H1 (cell line): ENCODE data around the gene SOX4. TPM values are rescaled to one million over a fixed set of nuclear protein-coding genes. Genes with fewer than 3 reads are reported as not detected.

Source experiments
- CTCF ChIA-PET: fragments of 300-600 bp; sonication (Branson Sonifier 250); formaldehyde crosslinking; loops from one replicate; lab custom pipeline; 2021; ENCODE audit not compliant: partially characterized antibody; lab: Charles Lee
- POLR2A ChIA-PET: fragments of 300-600 bp; sonication (Branson Sonifier 250); formaldehyde crosslinking; loops from one replicate; lab custom pipeline; 2021; ENCODE audit warnings: inconsistent platforms; ENCODE audit not compliant: partially characterized antibody; lab: Charles Lee
- DNase-seq, 2 experiments: peaks; one replicate each; pipeline versions ENCODE4 v3.0.0 to v3.0.0-alpha.2; 2010 to 2022; ENCODE audit warnings: low spot score in 2 of 2, low read depth in 1 of 2, mixed read lengths in 1 of 2
- FAIRE-seq: peaks from 2 replicates; lab custom pipeline; 2011; peaks lifted over from hg19 to GRCh38; lab: Jason Lieb, UNC
- H2AFZ ChIP-seq: 2 replicates; pipeline ENCODE4 v1.8.1; 2012; ENCODE audit warnings: low read length, inconsistent platforms
- H2AK5ac ChIP-seq: 2 replicates; pipeline ENCODE4 v1.6.1; 2013; ENCODE audit warnings: low read depth, low read length
- H2BK120ac ChIP-seq: replicated peaks from 2 replicates; pipeline ENCODE3; 2013; ENCODE audit warnings: low read depth, low read length, inconsistent platforms
- H2BK12ac ChIP-seq: 2 replicates; pipeline ENCODE4 v1.6.1; 2013; ENCODE audit warnings: low read depth, low read length
- H2BK15ac ChIP-seq: 2 replicates; pipeline ENCODE4 v1.6.1; 2013; ENCODE audit warnings: low read length
- H2BK20ac ChIP-seq: 2 replicates; pipeline ENCODE4 v1.6.1; 2013; ENCODE audit warnings: low read length
- H2BK5ac ChIP-seq: 2 replicates; pipeline ENCODE4 v1.6.1; 2013; ENCODE audit warnings: low read depth, low read length
- H3K14ac ChIP-seq: 2 replicates; pipeline ENCODE4 v1.6.1; 2013; ENCODE audit warnings: inconsistent platforms; ENCODE audit not compliant: insufficient read length
- H3K18ac ChIP-seq: 2 replicates; pipeline ENCODE4 v1.6.1; 2013; ENCODE audit warnings: low read length; ENCODE audit errors: extremely low read depth
- H3K23ac ChIP-seq: 2 replicates; pipeline ENCODE4 v1.6.1; 2013; ENCODE audit warnings: inconsistent platforms; ENCODE audit not compliant: insufficient read length
- H3K23me2 ChIP-seq: 2 replicates; pipeline ENCODE4 v1.6.1; 2013; ENCODE audit warnings: low read depth, low read length
- H3K27ac ChIP-seq: 2 replicates; pipeline ENCODE4 v1.6.1; 2011; ENCODE audit warnings: low read depth, low read length, inconsistent platforms
- H3K27me3 ChIP-seq, 4 experiments: replicated peaks in 1 of 4; 1 replicate in 1 of 4; 2 replicates in 3 of 4; pipeline versions ENCODE4 v1.6.1 to v1.8.1; 2011 to 2013; ENCODE audit warnings: low read length in 3 of 4, mild to moderate bottlenecking in 3 of 4, inconsistent platforms in 2 of 4, mixed read lengths in 2 of 4, moderate library complexity in 1 of 4; ENCODE audit not compliant: control insufficient read depth in 3 of 4, insufficient read depth in 3 of 4; ENCODE audit errors: extremely low read depth in 1 of 4
- H3K36me3 ChIP-seq, 4 experiments: 2 replicates each; pipeline versions ENCODE4 v1.6.1 to v1.8.1; 2011 to 2013; ENCODE audit warnings: mild to moderate bottlenecking in 4 of 4, low read length in 3 of 4, moderate library complexity in 2 of 4, control low read depth in 1 of 4, inconsistent platforms in 1 of 4; ENCODE audit not compliant: insufficient read depth in 4 of 4, control insufficient read depth in 2 of 4
- H3K4ac ChIP-seq: replicated peaks from 2 replicates; pipeline ENCODE3; 2013; ENCODE audit warnings: low read length, low read depth, mixed read lengths, inconsistent platforms; ENCODE audit not compliant: insufficient read length
- H3K4me1 ChIP-seq, 4 experiments: replicated peaks in 1 of 4; 1 replicate in 1 of 4; 2 replicates in 3 of 4; pipeline versions ENCODE4 v1.6.1 to v1.8.1; 2011 to 2013; ENCODE audit warnings: low read length in 3 of 4, inconsistent platforms in 2 of 4, mixed read lengths in 1 of 4; ENCODE audit not compliant: insufficient read depth in 4 of 4, control insufficient read depth in 3 of 4
- H3K4me2 ChIP-seq, 2 experiments: 2 replicates each; pipeline versions ENCODE4 v1.6.1 to v1.8.1; 2011 to 2013; ENCODE audit warnings: low read depth in 2 of 2, low read length in 2 of 2, control low read depth in 1 of 2, inconsistent platforms in 1 of 2, mild to moderate bottlenecking in 1 of 2; ENCODE audit not compliant: insufficient read depth in 1 of 2
- H3K4me3 ChIP-seq, 4 experiments: fragments of 200-600, 300-600 bp in 1 of 4; sonication (generic), shearing (Covaris generic), sonication (Bioruptor Twin) in 1 of 4; 2 replicates each; pipeline versions ENCODE4 v1.5.1 to v1.8.1; 2011 to 2016; ENCODE audit warnings: low read length in 4 of 4, low read depth in 3 of 4, control low read depth in 2 of 4, inconsistent platforms in 2 of 4, mild to moderate bottlenecking in 2 of 4, mixed read lengths in 1 of 4, moderate library complexity in 1 of 4; ENCODE audit not compliant: insufficient read depth in 2 of 4; ENCODE audit errors: extremely low read depth in 1 of 4
- H3K56ac ChIP-seq: replicated peaks from 2 replicates; pipeline ENCODE3; 2013; ENCODE audit warnings: low read depth, mild to moderate bottlenecking, mixed read lengths, low read length, inconsistent platforms; ENCODE audit not compliant: insufficient read length
- H3K79me1 ChIP-seq: 2 replicates; pipeline ENCODE4 v1.6.1; 2013; ENCODE audit warnings: low read depth, low read length, control low read depth
- H3K79me2 ChIP-seq, 2 experiments: 2 replicates each; pipeline versions ENCODE4 v1.6.1 to v1.8.1; 2012 to 2013; ENCODE audit warnings: low read length in 2 of 2, mild to moderate bottlenecking in 2 of 2, inconsistent platforms in 1 of 2; ENCODE audit not compliant: insufficient read depth in 2 of 2, control insufficient read depth in 1 of 2
- H3K9ac ChIP-seq, 4 experiments: replicated peaks in 1 of 4; 1 replicate in 1 of 4; 2 replicates in 3 of 4; pipeline versions ENCODE4 v1.6.1 to v1.8.1; 2011 to 2013; ENCODE audit warnings: low read depth in 3 of 4, low read length in 3 of 4, control low read depth in 2 of 4, mild to moderate bottlenecking in 2 of 4, moderate library complexity in 2 of 4, inconsistent platforms in 1 of 4; ENCODE audit errors: extremely low read depth in 1 of 4
- H3K9me3 ChIP-seq, 2 experiments: 2 replicates each; pipeline versions ENCODE4 v1.6.1 to v1.8.1; 2012 to 2013; ENCODE audit warnings: mild to moderate bottlenecking in 2 of 2, moderate library complexity in 2 of 2, control low read depth in 1 of 2, inconsistent platforms in 1 of 2, low read depth in 1 of 2, low read length in 1 of 2, mixed read lengths in 1 of 2; ENCODE audit not compliant: insufficient read depth in 2 of 2
- H4K20me1 ChIP-seq, 2 experiments: replicated peaks in 1 of 2; 2 replicates each; pipeline versions ENCODE3 to v1.8.1; 2011 to 2013; ENCODE audit warnings: inconsistent platforms in 2 of 2, low read length in 2 of 2, mild to moderate bottlenecking in 1 of 2; ENCODE audit not compliant: insufficient read depth in 2 of 2, control insufficient read depth in 1 of 2
- H4K5ac ChIP-seq: 2 replicates; pipeline ENCODE4 v1.6.1; 2013; ENCODE audit warnings: low read length, low read depth, mixed read lengths, inconsistent platforms; ENCODE audit not compliant: insufficient read length
- H4K8ac ChIP-seq: 2 replicates; pipeline ENCODE4 v1.8.0; 2013; ENCODE audit warnings: mild to moderate bottlenecking, moderate library complexity, low read length, inconsistent platforms; ENCODE audit not compliant: insufficient read depth; ENCODE audit errors: extremely low read depth
- H4K91ac ChIP-seq: replicated peaks from 2 replicates; pipeline ENCODE3; 2013; ENCODE audit warnings: low read length, mixed read lengths, inconsistent platforms; ENCODE audit not compliant: insufficient read length
- CHD2 ChIP-seq: IDR thresholded peaks from 2 replicates; pipeline ENCODE4 v1.6.1; 2012; ENCODE audit warnings: low read length, improper control_type of control experiment
- EGR1 ChIP-seq: IDR thresholded peaks from 2 replicates; pipeline ENCODE4 v1.6.1; 2011; ENCODE audit warnings: low read depth, low read length, borderline replicate concordance
- SIX5 ChIP-seq: IDR thresholded peaks from 2 replicates; pipeline ENCODE4 v1.6.1; 2011; ENCODE audit warnings: mild to moderate bottlenecking, low read depth, low read length
- ZNF274 ChIP-seq: IDR thresholded peaks from 2 replicates; pipeline ENCODE4 v1.7.0; 2012; ENCODE audit warnings: low read length, borderline replicate concordance; ENCODE audit errors: extremely low read depth
- WGBS, 2 experiments: shearing (Covaris generic) in 1 of 2; methylation state at CpG; one replicate each; pipeline versions ENCODE4 v1.1.6 to v1.1.7; 2013 to 2015; ENCODE audit warnings: low lambda C conversion rate in 2 of 2, mixed read lengths in 2 of 2, inconsistent platforms in 1 of 2, low coverage in 1 of 2, missing lambda C conversion rate in 1 of 2; ENCODE audit not compliant: insufficient replicate concordance in 2 of 2, insufficient coverage in 1 of 2, insufficient read length in 1 of 2; ENCODE audit errors: extremely low coverage in 1 of 2, missing lambda C conversion rate in 1 of 2; 5-methylcytosine and 5-hydroxymethylcytosine counted together
- polyA plus RNA-seq, 7 experiments: library from polyadenylated mRNA; depleted of rRNA in 3 of 7; stranded (reverse) in 5 of 7; unstranded in 2 of 7; fragments of >200 nt in 5 of 7; fragments of 200-250 nt in 2 of 7; gene quantifications; 1 replicate in 5 of 7; 2 replicates in 1 of 7; 4 replicates in 1 of 7; pipeline versions ENCODE4 v1.2.1 to v1.2.3, GENCODE V29; 2011 to 2013; ENCODE audit warnings: missing spikeins in 2 of 7, mixed read lengths in 2 of 7
- total RNA-seq: library from RNA; stranded (reverse); fragmentation: NEBNext Ultra II Directional; extraction: Animal tissue kit (Norgen Biotek cat#: 25700); gene quantifications from 2 replicates; pipeline ENCODE4 v1.2.1, GENCODE V29; 2021

Gene SOX4
- total and polyA plus RNA-seq, 2 of the 8 experiments (the other 6 are each of a cell fraction or from before 2014, with no cell fraction given): 14.1 to 169 TPM

- Histone ChIP-seq H2BK120ac (no peak overlapping the region), H2BK15ac (no peak overlapping the region), H2BK5ac (no peak overlapping the region), H3K9me3 (no peaks in the 10 kb centered on the region), H3K27me3 (no peaks in the 10 kb centered on the region), H3K4me1 (peaks cover 0 to 14% (median 6%) of the 10 kb centered on the region in 4 experiments; a peak in 4 of 7 replicates), H2BK20ac (no peak overlapping the region), H3K79me1 (no peaks in the 10 kb centered on the region), H2AK5ac (no peak overlapping the region), H3K27ac (no peak overlapping the region), H4K91ac (no peak overlapping the region), H4K8ac (no peak overlapping the region), H3K23me2 (no peaks in the 10 kb centered on the region; the same call in 1 of the 2 replicates), H3K4me3 (no peak overlapping the region), H3K56ac (no peak overlapping the region), H2AFZ (no peak overlapping the region), H3K18ac (no peak overlapping the region), H3K23ac (no peak overlapping the region), H3K4ac (no peak overlapping the region), H3K9ac (no peak overlapping the region), H3K36me3 (peaks cover 0 to 6% (median 0%) of the 10 kb centered on the region in 4 experiments; a peak in 1 of 8 replicates), H3K4me2 (no peak overlapping the region), H4K5ac (no peak overlapping the region), H2BK12ac (no peak overlapping the region), H3K79me2 (peaks cover 0 to 22% of the 10 kb centered on the region in 2 experiments; a peak in 3 of 4 replicates), H3K14ac (no peak overlapping the region), H4K20me1 (peaks cover 0 to 3% of the 10 kb centered on the region in 2 experiments)
- FAIRE-seq (no peak), DNase-seq (no peak)
- POLR2A ChIA-PET: interaction anchor here (3.6 kb wide), 1 partner anchor 10 kb away, joined by 27 read pairs; the partner anchor contains the start of gene SOX4
- TF ChIP-seq CHD2 (no peak), ZNF274 (no peak), EGR1 (no peak), SIX5 (no peak)
- CTCF ChIA-PET: no interaction called here
- 89% methylated on average over 5 of the region's 5 CpGs; no CpG with 5 or more reads in 1 of the 2 experiments for WGBS, 2 experiments
Observed at GRCh38 chr6:21603082-21603952, 9.8 kb downstream of the SOX4 start.
